H9 (cell line): ENCODE data around the gene KSR1. TPM values are rescaled to one million over a fixed set of nuclear protein-coding genes. Genes with fewer than 3 reads are reported as not detected.

Source experiments
- DNase-seq: peaks from one replicate; pipeline ENCODE4 v3.0.0-alpha.2; 2017
- H2AFZ ChIP-seq: one replicate; pipeline ENCODE4 v1.6.1; 2013; ENCODE audit warnings: mild to moderate bottlenecking, low read length, control low read depth, moderate library complexity
- H2AK5ac ChIP-seq: 2 replicates; pipeline ENCODE4 v1.6.1; 2013; ENCODE audit warnings: low read length, control low read depth, mixed read lengths; ENCODE audit not compliant: insufficient read length
- H2BK120ac ChIP-seq: one replicate; pipeline ENCODE4 v1.6.1; 2013; ENCODE audit warnings: low read depth, mild to moderate bottlenecking, low read length, control low read depth, inconsistent platforms; ENCODE audit not compliant: poor library complexity, severe bottlenecking
- H2BK12ac ChIP-seq: 2 replicates; pipeline ENCODE4 v1.6.1; 2013; ENCODE audit warnings: low read length, control low read depth, mixed read lengths, low read depth; ENCODE audit not compliant: insufficient read length
- H2BK15ac ChIP-seq: 2 replicates; pipeline ENCODE4 v1.6.1; 2013; ENCODE audit warnings: low read depth, low read length, control low read depth
- H2BK20ac ChIP-seq: one replicate; pipeline ENCODE4 v1.6.1; 2013; ENCODE audit warnings: low read depth, mild to moderate bottlenecking, low read length, control low read depth, inconsistent platforms; ENCODE audit not compliant: poor library complexity, severe bottlenecking
- H2BK5ac ChIP-seq: 2 replicates; pipeline ENCODE4 v1.6.1; 2013; ENCODE audit warnings: low read length, control low read depth, mixed read lengths; ENCODE audit not compliant: insufficient read length
- H3K14ac ChIP-seq: 2 replicates; pipeline ENCODE4 v1.6.1; 2013; ENCODE audit warnings: low read length, control low read depth; ENCODE audit not compliant: insufficient read depth
- H3K18ac ChIP-seq: 2 replicates; pipeline ENCODE4 v1.6.1; 2013; ENCODE audit warnings: low read depth, mild to moderate bottlenecking, mixed read lengths, low read length, control low read depth; ENCODE audit not compliant: insufficient read length
- H3K23ac ChIP-seq: 2 replicates; pipeline ENCODE4 v1.6.1; 2013; ENCODE audit warnings: low read length, control low read depth, mixed read lengths, low read depth; ENCODE audit not compliant: insufficient read length
- H3K23me2 ChIP-seq: 2 replicates; pipeline ENCODE4 v1.6.1; 2013; ENCODE audit warnings: low read depth, mild to moderate bottlenecking, mixed read lengths, low read length, control low read depth; ENCODE audit not compliant: insufficient read length, poor library complexity, severe bottlenecking
- H3K27ac ChIP-seq: 2 replicates; pipeline ENCODE4 v1.5.1; 2013; ENCODE audit warnings: low read length, control low read depth, mixed read lengths, low read depth; ENCODE audit not compliant: insufficient read length
- H3K27me3 ChIP-seq: 2 replicates; pipeline ENCODE4 v1.6.1; 2013; ENCODE audit warnings: low read length, control low read depth, inconsistent platforms; ENCODE audit not compliant: insufficient read depth
- H3K4ac ChIP-seq: 2 replicates; pipeline ENCODE4 v1.6.1; 2013; ENCODE audit warnings: low read depth, mild to moderate bottlenecking, control low read depth, inconsistent platforms, low read length, moderate library complexity
- H3K4me1 ChIP-seq: 2 replicates; pipeline ENCODE4 v1.6.1; 2013; ENCODE audit warnings: low read length, control low read depth, inconsistent platforms; ENCODE audit not compliant: insufficient read depth
- H3K4me2 ChIP-seq: 2 replicates; pipeline ENCODE4 v1.6.1; 2013; ENCODE audit warnings: low read length, control low read depth, mixed read lengths; ENCODE audit not compliant: insufficient read length, insufficient read depth
- H3K56ac ChIP-seq: 2 replicates; pipeline ENCODE4 v1.6.1; 2013; ENCODE audit warnings: low read depth, mild to moderate bottlenecking, mixed read lengths, low read length, control low read depth; ENCODE audit not compliant: insufficient read length
- H3K79me1 ChIP-seq: 2 replicates; pipeline ENCODE4 v1.6.1; 2013; ENCODE audit warnings: low read depth, mild to moderate bottlenecking, moderate library complexity, low read length, control low read depth, inconsistent platforms; ENCODE audit not compliant: insufficient read depth, poor library complexity, severe bottlenecking
- H3K79me2 ChIP-seq: 2 replicates; pipeline ENCODE4 v1.6.1; 2013; ENCODE audit warnings: low read length, control low read depth, inconsistent platforms; ENCODE audit not compliant: insufficient read depth
- H3K9ac ChIP-seq: 2 replicates; pipeline ENCODE4 v1.6.1; 2013; ENCODE audit warnings: low read length, control low read depth, mixed read lengths; ENCODE audit not compliant: insufficient read length; ENCODE audit errors: extremely low read depth
- H3K9me3 ChIP-seq: one replicate; pipeline ENCODE4 v1.6.1; 2013; ENCODE audit warnings: low read depth, low read length, inconsistent platforms; ENCODE audit not compliant: control insufficient read depth
- H3T11ph ChIP-seq: one replicate; pipeline ENCODE4 v1.6.1; 2013; ENCODE audit warnings: mild to moderate bottlenecking, low read length, control low read depth, inconsistent platforms
- H4K20me1 ChIP-seq: one replicate; pipeline ENCODE4 v1.6.1; 2013; ENCODE audit not compliant: control insufficient read depth, insufficient read length, insufficient read depth
- H4K5ac ChIP-seq: 2 replicates; pipeline ENCODE4 v1.6.1; 2013; ENCODE audit warnings: low read depth, mild to moderate bottlenecking, mixed read lengths, low read length, control low read depth; ENCODE audit not compliant: insufficient read length
- H4K8ac ChIP-seq: replicated peaks from 2 replicates; pipeline ENCODE4 v1.6.1; 2013; ENCODE audit warnings: low read length, control low read depth, mixed read lengths, low read depth; ENCODE audit not compliant: insufficient read length
- H4K91ac ChIP-seq: 2 replicates; pipeline ENCODE4 v1.6.1; 2013; ENCODE audit warnings: low read depth, mild to moderate bottlenecking, moderate library complexity, mixed read lengths, low read length, control low read depth; ENCODE audit not compliant: insufficient read length
- H3K27ac Mint-ChIP-seq, 3 experiments: 2 replicates in 2 of 3; 3 replicates in 1 of 3; pipeline ENCODE4 v1.8.0; 2020 to 2021; ENCODE audit warnings: mixed read lengths in 3 of 3, mild to moderate bottlenecking in 1 of 3, moderate library complexity in 1 of 3
- H3K27me3 Mint-ChIP-seq: 2 replicates; pipeline ENCODE4 v1.8.0; 2021; ENCODE audit warnings: low read depth, mild to moderate bottlenecking, moderate library complexity, mixed read lengths
- H3K36me3 Mint-ChIP-seq, 3 experiments: 2 replicates in 2 of 3; 3 replicates in 1 of 3; pipeline ENCODE4 v1.8.0; 2020 to 2021; ENCODE audit warnings: low read depth in 3 of 3, mixed read lengths in 3 of 3; ENCODE audit not compliant: insufficient read depth in 1 of 3
- H3K4me1 Mint-ChIP-seq, 2 experiments: 2 replicates each; pipeline ENCODE4 v1.8.0; 2020; ENCODE audit warnings: mixed read lengths in 2 of 2
- H3K4me3 Mint-ChIP-seq, 2 experiments: 2 replicates in 1 of 2; 3 replicates in 1 of 2; pipeline ENCODE4 v1.8.0; 2020 to 2021; ENCODE audit warnings: mild to moderate bottlenecking in 2 of 2, mixed read lengths in 2 of 2, moderate library complexity in 1 of 2
- H3K9me3 Mint-ChIP-seq, 2 experiments: 2 replicates in 1 of 2; 3 replicates in 1 of 2; pipeline ENCODE4 v1.8.0; 2020; ENCODE audit warnings: mild to moderate bottlenecking in 2 of 2, mixed read lengths in 2 of 2, moderate library complexity in 1 of 2
- CTCF ChIP-seq: fragments of 200-600 bp; sonication (generic); conservative IDR thresholded peaks from 3 replicates; pipeline ENCODE4 v1.8.0; 2021; ENCODE audit warnings: antibody characterized with exemption, mild to moderate bottlenecking
- WGBS: extraction: QIAGEN DNeasy Blood & Tissue Kit; methylation state at CpG from one replicate; pipeline ENCODE4 v1.1.7; 2013; ENCODE audit warnings: missing lambda C conversion rate, low lambda C conversion rate, mixed read lengths; ENCODE audit not compliant: insufficient read length; ENCODE audit errors: extremely low coverage; 5-methylcytosine and 5-hydroxymethylcytosine counted together
- total RNA-seq: library from RNA; stranded (reverse); gene quantifications from 2 replicates; pipeline ENCODE4 v1.2.1, GENCODE V29; 2021

KSR1 gene
- total RNA-seq, 1 experiment from 2014 or later = 44.9 TPM

GRCh38 chr17:27595208-27595607 is 139.0 kb downstream of the KSR1 start:
- no peak for DNase-seq
- Histone ChIP-seq H2AK5ac (no peak overlapping the region), H2BK15ac (no peak overlapping the region), H2BK20ac (no peak overlapping the region), H4K8ac (no peak overlapping the region), H3K14ac (no peak overlapping the region), H2BK5ac (no peak overlapping the region), H3T11ph (no peak overlapping the region), H3K9ac (no peak overlapping the region), H3K4me1 (no peaks in the 10 kb centered on the region), H2BK120ac (no peak overlapping the region), H3K4me2 (no peak overlapping the region), H3K4ac (no peak overlapping the region), H2AFZ (no peak overlapping the region), H3K79me2 (no peaks in the 10 kb centered on the region), H3K23me2 (no peaks in the 10 kb centered on the region), H3K27ac (no peak overlapping the region), H3K9me3 (no peaks in the 10 kb centered on the region), H4K5ac (no peak overlapping the region), H3K79me1 (no peaks in the 10 kb centered on the region), H2BK12ac (no peak overlapping the region), H4K91ac (no peak overlapping the region), H3K18ac (no peak overlapping the region), H3K23ac (no peak overlapping the region), H4K20me1 (no peaks in the 10 kb centered on the region), H3K56ac (no peak overlapping the region), H3K27me3 (no peaks in the 10 kb centered on the region)
- Mint-ChIP-seq H3K36me3 (peaks cover 2 to 36% (median 16%) of the 10 kb centered on the region in 3 experiments; a peak in 6 of 7 replicates), H3K27me3 (no peaks in the 10 kb centered on the region), H3K4me3 (no peak overlapping the region), H3K4me1 (peaks cover 12 to 16% of the 10 kb centered on the region in 2 experiments), H3K27ac (no peak overlapping the region), H3K9me3 (no peaks in the 10 kb centered on the region)
- WGBS = no CpG with 5 or more reads among the region's 2 CpGs
- TF ChIP-seq CTCF = no peak
